Neutrophil (primary cell): ENCODE results near the gene ETS1.

Source experiments
- H3K27ac ChIP-seq: fragments of 200-600 bp; sonication (generic); 2 replicates; pipeline ENCODE4 v1.5.1; 2016; ENCODE audit warnings: mild to moderate bottlenecking, moderate library complexity
- H3K27me3 ChIP-seq: fragments of 200-600 bp; sonication (generic); 2 replicates; pipeline ENCODE4 v1.6.0; 2016; ENCODE audit warnings: mild to moderate bottlenecking
- H3K36me3 ChIP-seq: fragments of 200-600 bp; sonication (generic); 2 replicates; pipeline ENCODE4 v1.5.1; 2017
- H3K4me1 ChIP-seq, 2 experiments: fragments of 200-600 bp in 1 of 2; sonication (generic) in 1 of 2; 1 replicate in 1 of 2; 2 replicates in 1 of 2; pipeline versions ENCODE4 v1.5.1 to v1.6.1; 2013 to 2016; ENCODE audit warnings: low read depth in 1 of 2, low read length in 1 of 2, mild to moderate bottlenecking in 1 of 2, moderate library complexity in 1 of 2; ENCODE audit not compliant: control insufficient read depth in 1 of 2, insufficient read depth in 1 of 2
- H3K4me3 ChIP-seq, 2 experiments: fragments of 200-600 bp in 1 of 2; sonication (generic) in 1 of 2; 1 replicate in 1 of 2; 2 replicates in 1 of 2; pipeline ENCODE4 v1.5.1; 2013 to 2016; ENCODE audit warnings: low read depth in 1 of 2, low read length in 1 of 2, mild to moderate bottlenecking in 1 of 2, moderate library complexity in 1 of 2
- H3K9me3 ChIP-seq: fragments of 200-600 bp; sonication (generic); 2 replicates; pipeline ENCODE4 v1.5.1; 2016
- CTCF ChIP-seq: fragments of 200-600 bp; sonication (generic); IDR thresholded peaks from 2 replicates; pipeline ENCODE4 v1.5.1; 2016; ENCODE audit warnings: antibody characterized with exemption

The ETS1 gene

GRCh38 chr11:128521682-128522054 is 65.7 kb downstream of the ETS1 start:
- Histone ChIP-seq H3K27me3 (no peaks in the 10 kb centered on the region), H3K9me3 (no peaks in the 10 kb centered on the region), H3K4me3 (peak overlapping the region; percentile 87 to 89), H3K27ac (peak overlapping the region; percentile 92), H3K4me1 (peaks cover 51 to 65% of the 10 kb centered on the region in 2 experiments), H3K36me3 (no peaks in the 10 kb centered on the region)
- TF ChIP-seq CTCF: no peak

GRCh38 chr11:128520888-128521681 is 66.3 kb downstream of the ETS1 start:
- no peak for TF ChIP-seq CTCF
- H3K27ac ChIP-seq: peak overlapping the region; percentile 92
- peaks cover 55 to 71% of the 10 kb centered on the region in 2 experiments for H3K4me1 ChIP-seq
- no peaks in the 10 kb centered on the region for H3K36me3 ChIP-seq
- H3K27me3 ChIP-seq: no peaks in the 10 kb centered on the region
- H3K4me3 ChIP-seq: peak overlapping the region; percentile 87 to 89
- no peaks in the 10 kb centered on the region for H3K9me3 ChIP-seq

GRCh38 chr11:128520206-128520887 is 67.0 kb downstream of the ETS1 start:
- H3K4me1 ChIP-seq: peaks cover 55 to 78% of the 10 kb centered on the region in 2 experiments
- TF ChIP-seq CTCF: no peak
- no peaks in the 10 kb centered on the region for H3K27me3 ChIP-seq
- no peaks in the 10 kb centered on the region for H3K9me3 ChIP-seq
- peak overlapping the region; percentile 44 to 89 for H3K4me3 ChIP-seq
- peak overlapping the region; percentile 92 for H3K27ac ChIP-seq
- H3K36me3 ChIP-seq: no peaks in the 10 kb centered on the region

GRCh38 chr11:128519338-128519737 is 68.0 kb downstream of the ETS1 start:
- Histone ChIP-seq H3K4me3 (no peak overlapping the region), H3K36me3 (no peaks in the 10 kb centered on the region), H3K27me3 (no peaks in the 10 kb centered on the region), H3K4me1 (peaks cover 55 to 88% of the 10 kb centered on the region in 2 experiments), H3K9me3 (no peaks in the 10 kb centered on the region), H3K27ac (no peak overlapping the region)
- TF ChIP-seq CTCF: no peak

- Histone ChIP-seq H3K27ac (no peak overlapping the region), H3K36me3 (no peaks in the 10 kb centered on the region), H3K9me3 (no peaks in the 10 kb centered on the region), H3K27me3 (no peaks in the 10 kb centered on the region), H3K4me1 (peaks cover 57 to 92% of the 10 kb centered on the region in 2 experiments), H3K4me3 (no peak overlapping the region)
- no peak for TF ChIP-seq CTCF
Measured at GRCh38 chr11:128518493-128519207, 68.7 kb downstream of the ETS1 start.
